ENCODE measurements around the gene TROAP.
A peak's percentile ranks its signal among the peaks of the same experiment; 100 is the strongest.
"Not testable (repeated sequence)": the region's sequence is repeated elsewhere in the genome, so short reads cannot be mapped to it uniquely, and the experiment has no call there.

The TROAP gene

DNA sequence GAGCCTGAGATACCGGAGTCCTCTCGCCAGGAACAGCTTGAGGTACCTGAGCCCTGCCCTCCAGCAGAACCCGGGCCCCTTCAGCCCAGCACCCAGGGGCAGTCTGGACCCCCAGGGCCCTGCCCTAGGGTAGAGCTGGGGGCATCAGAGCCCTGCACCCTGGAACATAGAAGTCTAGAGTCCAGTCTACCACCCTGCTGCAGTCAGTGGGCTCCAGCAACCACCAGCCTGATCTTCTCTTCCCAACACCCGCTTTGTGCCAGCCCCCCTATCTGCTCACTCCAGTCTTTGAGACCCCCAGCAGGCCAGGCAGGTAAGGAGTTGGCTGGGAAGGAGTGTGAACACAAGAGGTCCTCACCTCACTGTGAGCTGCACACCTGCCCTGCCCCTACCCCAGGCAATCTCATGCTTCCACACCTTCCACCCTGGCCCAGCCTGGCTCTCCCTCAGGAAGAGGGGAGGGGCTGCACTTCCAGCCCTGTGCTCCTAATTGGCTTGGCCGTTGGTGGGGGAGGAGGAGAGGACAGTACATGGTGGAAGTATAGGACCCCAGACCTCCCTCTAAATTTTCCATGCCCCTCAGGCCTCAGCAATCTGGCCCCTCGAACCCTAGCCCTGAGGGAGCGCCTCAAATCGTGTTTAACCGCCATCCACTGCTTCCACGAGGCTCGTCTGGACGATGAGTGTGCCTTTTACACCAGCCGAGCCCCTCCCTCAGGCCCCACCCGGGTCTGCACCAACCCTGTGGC lies 7.8 kb downstream of the TROAP start:
- ATAC-seq = no peak

DNA sequence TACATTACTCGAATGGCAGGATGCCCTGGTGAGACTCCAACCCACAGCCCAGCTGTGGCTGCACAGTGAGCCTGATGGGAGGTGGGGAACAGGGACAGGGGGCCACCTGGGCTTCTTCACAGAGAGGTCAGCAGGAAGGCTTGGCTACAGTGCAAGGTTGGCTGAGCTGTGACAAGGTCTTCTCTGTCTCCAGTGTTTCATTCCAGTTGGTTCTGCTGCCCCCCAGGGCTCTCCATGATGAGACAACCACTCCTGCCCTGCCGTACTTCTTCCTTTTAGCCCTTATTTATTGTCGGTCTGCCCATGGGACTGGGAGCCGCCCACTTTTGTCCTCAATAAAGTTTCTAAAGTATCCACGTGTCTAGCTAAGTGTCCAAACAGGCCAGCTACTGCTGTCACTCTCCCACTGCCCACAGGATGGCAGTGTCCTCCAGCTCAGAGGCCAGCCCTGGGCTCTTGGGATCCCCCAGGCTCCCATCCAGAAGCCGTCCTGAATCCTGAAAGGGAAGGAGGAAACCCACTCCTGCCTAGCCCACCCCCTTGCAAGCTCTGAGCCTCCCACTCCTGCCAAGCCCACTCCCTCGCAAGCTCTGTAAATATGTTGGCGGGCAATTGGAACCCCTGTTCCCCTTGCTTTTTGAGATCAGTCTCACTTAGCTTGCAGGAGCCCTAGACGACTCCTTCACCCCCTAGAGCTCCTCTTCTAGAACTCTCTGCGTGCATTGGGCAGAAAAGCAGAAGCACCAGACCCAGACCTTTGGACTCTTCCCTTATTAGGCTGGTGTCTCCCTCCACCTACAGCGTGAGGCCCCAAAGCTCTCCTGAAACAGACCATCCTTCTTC lies 8.5 kb downstream of the TROAP start:
- no peak for ATAC-seq

DNA sequence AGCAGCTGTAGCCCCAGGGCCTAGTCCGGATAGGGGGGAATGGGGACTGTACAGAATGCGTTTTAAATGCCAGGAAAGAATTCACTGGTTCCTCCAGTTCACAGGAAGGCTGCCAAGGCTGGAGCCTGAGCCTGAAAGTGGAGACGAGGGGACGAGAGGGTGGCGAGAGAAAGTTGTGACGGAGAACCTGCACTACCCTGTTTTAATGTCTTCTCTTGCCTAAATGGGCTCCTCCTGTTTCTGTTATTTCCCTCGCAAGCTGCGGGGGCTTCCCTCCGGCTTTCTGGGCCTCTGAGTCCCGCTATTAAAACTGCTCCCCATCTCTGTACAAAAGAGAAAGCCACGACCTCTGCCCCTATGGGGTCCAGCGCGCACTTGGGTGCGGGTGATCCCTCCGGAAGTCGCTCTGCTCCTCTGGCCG lies 9.4 kb downstream of the TROAP start:
- no peak for ATAC-seq

DNA sequence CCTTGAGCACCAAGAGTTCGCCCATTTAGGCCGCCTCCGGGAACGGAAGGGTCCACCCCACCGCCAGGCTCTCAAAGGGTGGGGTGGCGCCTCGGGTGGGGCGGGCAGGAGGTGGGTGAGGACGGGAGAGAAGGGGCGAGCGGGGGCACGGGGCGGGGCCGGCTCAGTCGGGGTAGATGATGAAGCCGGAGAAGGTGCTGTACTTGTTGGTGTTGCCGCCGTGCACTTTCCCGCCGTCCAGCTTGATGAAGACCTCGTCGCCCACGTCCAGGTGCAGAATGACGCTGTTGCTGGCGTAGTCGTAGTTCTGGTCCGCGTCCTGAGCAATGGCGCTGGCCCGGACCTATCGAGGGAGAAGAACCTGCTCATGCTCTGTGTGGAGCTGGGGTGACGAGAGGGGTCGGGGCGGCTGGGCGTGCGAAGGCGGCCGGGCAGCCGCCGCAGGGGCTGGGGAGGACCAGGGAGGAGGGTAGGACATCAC lies 9.9 kb downstream of the TROAP start:
- no peak for ATAC-seq

DNA sequence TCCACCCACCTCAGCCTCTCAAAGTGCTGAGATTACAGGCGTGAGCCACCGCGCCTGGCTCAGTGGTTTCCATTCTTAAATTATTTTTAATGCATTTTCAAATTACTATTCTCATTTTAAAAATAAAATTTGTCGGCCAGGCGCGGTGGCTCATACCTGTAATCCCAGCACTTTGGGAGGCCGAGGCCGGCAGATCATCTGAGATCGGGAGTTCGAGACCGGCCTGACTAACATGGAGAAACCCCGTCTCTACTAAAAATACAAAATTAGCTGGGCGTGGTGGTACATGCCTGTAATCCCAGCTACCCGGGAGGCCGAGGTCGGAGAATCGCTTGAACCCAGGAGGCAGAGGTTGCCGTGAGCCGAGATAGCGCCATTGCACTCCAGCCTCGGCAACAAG lies 10.7 kb downstream of the TROAP start:
- ATAC-seq = not testable (repeated sequence)

DNA sequence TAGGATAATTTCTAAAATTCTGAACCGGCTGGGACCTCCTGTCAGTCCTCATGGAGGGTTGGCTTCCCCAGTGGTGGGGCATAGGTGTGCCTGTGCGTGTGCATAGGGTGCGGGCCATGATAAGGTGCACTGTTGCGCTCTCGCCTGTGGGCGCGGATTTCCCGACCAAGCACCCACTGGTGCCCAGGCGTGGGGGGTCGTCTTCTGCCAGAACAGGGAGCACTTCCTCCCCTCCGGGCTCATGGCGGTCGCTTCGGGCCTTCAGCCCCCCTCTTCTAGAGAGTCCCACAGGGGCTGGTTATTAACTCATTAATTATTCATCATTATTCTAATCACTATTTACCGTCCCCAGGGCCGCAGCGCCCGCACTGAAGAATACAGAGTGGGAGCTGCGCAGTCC lies 11.2 kb downstream of the TROAP start:
- no peak for ATAC-seq

DNA sequence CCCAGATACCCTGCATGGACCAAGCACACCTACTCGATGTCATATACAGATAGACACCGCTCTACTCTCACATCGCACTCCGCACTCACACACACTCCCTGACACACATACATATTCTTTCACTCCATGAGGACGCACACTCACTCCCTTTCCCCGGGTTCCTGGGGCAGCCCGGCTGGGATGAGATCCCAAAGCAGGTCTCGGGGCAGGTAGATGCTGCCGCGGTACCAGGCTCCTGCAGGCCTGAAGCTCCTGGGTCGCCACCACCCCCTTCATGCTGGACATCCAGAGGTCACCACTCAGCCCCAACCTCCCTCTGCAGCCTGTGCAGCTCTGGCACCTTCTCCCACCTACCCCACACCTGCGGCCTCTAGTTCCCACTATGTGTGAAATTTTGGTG lies 11.6 kb downstream of the TROAP start:
- no peak for ATAC-seq

DNA sequence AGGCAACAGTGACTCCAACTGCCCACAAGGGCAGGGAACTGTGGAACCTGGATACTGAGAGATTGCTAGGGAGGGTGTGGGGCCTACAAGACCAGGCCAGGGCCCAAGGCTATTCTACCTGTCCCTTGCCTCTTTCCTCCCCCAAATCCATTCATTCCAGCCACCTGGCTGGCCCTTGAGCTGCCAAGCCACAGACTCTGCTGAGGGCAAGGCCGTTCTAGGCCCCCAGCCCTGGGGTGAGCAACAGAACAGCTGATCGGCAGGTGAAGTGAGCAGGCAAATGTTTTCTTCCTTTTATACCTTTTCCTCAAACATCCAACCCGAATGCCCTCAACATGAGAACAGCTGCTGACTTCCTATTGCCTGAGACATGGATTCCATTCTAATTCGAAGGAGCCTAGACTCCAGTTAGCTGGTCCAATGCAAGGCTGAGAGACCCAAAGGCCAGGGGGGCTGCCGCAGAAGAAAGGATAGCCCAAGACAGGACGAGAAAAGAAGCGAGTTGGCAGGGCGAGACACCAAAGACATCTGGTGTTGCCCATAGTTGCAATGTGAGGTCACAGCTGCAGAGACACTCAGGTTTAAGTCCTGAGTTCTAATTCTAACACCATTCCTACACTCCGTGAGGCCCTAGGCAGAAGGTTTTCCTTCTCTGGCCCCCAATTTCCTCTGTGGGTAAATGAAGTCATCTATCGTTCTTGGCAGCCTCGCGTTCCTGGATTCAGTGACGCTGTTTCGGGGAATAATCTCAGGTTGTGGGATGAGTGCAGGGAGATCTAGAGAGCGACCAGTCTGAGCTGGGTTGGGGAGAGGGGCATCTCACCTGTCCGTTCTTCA lies 12.3 kb downstream of the TROAP start:
- no peak for ATAC-seq

DNA sequence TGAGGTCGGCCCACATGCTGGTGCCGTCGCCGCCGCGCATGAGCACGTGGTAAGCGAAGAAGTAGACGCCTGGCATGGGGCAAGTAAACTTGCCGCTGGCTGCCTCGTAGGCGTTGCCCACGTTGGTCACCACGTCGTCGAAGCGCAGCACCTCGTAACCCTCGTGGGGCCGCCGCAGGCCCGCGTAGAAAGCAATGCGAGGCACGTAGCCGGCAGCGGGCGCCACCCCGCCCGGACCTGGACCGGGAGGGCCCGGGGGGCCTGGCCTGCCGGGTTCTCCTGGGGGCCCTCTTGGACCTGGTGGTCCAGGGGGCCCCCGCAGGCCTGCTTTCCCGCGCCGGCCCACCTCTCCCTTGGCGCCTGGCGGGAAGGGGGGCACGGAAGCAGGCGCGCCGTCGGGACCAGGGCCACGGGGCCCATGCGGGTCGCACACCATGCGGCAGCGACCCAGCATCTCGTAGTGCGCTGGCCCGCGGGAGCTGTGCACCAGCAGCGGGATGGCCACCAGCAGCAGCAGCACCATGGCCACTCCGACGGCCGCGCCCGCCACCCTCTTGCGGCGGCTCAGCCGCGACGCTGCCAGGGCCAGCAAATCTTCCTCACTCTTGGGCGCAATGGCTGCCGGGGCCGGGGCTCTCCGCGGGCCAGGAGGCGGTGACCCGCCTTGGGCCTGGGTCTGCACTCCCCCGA lies 13.0 kb downstream of the TROAP start:
- no peak for ATAC-seq

DNA sequence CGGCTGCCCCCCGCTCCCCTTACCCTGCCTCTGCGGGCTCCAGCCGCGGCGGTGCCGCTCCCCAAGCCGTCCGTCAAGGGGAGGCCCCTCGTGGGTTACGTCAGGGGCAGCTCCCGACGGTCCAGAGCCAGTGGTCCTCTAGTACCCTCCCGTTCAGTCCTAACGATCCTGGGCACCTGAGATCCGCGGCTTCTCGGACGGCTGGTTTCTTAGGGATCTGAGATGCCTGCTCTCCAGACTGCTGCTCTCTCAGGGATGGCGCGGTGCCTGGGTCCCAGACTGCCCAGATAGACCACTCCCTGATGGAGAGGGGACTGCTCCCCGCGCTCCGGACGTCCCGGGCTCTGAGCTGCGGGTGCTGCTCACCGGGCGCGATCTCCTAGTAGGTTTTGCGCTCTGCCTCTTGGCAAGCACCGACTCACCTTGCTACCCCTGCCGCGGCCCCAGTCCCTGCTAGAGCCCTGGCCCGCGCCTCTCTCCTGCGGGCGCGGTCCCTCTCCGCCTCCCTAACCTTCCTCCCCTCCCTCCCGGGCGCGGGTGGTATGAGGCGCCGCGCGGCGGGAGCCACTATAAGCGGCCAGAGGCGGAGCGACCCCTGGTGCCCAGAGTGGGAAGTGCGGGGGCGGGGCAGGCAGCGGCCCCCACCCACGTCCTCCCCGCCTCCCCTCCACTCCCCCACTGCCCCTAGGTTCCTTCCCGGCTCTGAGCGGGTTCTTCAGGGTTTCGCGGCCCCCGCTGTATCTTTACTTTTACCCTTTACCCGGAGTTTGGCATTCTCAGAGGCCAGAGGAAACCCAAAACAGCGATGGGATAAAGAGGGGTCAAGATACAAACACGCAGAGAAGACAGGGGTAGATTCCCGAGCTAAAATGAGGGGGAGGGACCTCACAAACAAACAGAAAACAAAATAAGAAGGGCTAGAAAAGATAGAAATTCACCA lies 13.9 kb downstream of the TROAP start, which contains the start of gene C1QL4:
TSS of gene C1QL4 (minus strand) at position 544 of the 940 bp plus-strand sequence. CDS start 711 bp downstream, outside the sequence.
- peak; percentile 81 to 82 for ATAC-seq

DNA sequence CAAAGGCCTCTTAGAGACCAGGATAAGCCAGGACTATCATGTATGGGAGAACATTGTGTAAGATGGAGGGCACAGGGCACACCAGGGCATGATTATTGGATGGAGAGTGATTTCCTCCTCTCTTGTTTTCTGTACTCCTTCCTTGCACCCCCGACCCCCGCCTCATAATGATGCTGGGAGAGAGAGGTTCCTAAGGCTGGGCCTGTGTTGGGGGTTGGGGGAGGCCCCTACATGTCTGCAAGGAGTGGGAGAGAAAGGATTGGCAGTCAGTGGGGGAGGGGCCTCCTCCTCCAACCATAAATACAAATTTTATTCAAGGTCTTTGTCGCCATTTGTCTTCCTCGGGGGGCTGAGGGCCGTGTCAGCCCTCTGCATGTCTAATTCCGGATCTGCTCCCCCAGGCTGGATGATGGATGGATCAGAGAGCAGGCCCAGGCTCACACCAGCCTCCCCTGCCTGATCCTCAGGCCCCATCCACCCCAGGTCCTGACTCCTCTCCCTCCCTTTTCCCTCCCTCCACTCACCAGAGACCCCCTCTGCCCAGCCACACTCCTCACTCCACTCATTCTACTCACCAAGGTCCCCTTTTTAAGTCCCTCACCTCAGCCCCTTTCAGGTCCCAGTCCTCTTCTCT lies 15.9 kb downstream of the TROAP start:
- ATAC-seq = no peak

DNA sequence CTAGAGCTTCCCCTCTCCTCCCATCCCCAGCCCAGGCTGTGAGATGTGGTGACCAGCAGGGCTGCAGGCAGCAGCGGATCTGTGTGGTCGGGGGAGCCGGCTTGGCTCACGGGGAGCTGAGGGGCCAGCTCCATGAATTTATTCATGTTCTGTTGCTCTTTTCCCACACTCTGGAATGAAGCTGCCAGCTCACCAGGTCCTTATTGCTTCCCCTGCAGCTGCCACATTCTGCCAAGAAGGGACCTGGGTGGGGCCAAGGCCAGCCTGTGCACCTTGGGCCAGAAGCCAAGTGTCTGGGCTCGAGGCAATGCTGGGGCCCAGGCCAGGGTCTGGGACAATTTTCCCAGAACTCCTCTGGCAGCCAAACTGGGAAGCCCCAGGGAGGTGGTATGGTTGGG lies 16.4 kb downstream of the TROAP start:
- ATAC-seq = no peak

DNA sequence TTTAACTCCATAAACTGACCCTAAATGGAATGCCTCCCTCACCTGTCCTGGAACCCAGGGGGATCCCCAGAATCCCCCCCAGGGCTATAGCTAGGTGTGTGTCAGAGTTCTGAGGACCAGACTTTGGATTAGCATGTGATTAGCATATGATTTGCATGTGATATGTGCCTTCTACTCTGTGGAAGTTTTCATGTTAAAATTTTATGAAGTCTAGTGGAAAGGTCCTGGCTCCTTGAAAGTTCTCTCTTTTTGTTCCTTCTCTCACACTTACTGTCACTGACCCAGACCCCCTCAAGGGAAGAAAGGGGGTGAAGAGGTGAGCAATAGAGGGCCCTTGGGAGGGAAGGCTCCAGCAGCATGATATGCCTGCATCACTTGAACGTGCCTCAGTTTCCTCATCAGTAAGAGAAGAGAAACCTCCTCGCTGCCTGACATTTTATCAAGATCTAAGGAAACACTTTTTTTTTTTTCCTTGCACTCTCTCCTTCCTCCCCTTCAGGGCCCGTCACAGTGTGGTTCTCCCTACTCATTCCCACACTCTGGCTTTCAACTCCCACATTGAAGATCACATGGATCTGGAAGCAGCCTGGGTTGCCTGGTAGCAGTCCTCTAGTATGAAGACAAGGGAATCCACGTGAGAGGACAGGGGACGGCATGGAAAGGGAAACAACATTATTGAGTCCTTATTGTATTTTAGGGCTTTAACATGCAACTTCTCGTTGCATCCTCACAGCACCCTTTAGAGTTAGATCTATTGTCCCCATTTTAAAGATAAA lies 17.2 kb downstream of the TROAP start:
- ATAC-seq = no peak

DNA sequence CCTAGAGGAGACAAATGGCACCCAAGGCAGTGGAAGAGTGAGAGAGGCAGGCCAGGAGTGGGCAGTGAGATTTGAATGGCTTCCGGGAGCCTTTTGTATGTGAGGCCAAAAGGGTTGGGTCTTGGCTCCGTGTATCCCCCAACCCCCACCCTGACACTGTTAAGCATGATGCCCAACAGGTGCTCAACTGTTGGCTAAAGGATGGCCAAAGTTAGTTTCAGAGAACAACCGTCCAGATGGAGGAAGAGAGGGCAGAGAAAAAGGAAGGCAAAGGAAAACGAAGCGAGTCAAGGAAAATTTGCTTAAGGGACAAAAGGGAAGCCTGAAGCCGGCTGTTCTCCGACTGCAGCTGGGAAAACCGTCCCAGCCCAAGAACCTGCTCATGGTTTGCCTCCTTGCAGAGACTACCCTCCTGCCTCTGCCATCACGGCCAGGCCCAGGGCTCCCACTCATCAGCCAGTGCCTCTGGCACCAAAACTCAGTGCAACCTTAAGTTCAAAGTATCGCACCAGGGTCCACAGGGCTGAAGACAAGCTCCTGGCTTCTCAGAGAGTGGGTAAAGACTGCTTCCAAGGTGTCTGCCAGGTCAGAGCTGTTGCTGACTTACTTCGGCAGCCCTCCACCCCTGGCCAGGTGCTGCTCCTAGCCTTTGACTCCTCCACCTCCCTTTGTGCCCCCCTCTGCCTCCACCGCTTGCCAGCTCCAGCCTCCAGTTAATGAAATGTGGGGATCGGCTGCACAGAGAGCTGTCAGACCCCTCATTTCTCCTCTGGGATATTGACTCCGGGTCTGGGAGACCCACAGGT lies 18.1 kb downstream of the TROAP start:
- no peak for ATAC-seq

DNA sequence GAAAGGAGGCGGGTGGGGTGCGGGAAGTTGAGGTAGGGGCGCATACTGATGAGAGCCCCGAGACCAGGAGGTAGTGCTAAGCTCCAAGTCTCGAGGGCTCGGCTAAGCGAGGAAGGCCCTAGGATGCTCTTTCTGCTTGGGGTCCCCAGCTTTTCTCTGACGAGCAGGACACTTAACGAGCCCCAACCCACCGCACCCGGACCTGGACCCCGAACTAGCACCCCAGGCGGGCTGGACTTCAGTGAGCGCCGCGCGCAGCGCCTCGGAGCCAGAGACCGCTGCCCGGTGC lies 18.7 kb downstream of the TROAP start:
- ATAC-seq = no peak

DNA sequence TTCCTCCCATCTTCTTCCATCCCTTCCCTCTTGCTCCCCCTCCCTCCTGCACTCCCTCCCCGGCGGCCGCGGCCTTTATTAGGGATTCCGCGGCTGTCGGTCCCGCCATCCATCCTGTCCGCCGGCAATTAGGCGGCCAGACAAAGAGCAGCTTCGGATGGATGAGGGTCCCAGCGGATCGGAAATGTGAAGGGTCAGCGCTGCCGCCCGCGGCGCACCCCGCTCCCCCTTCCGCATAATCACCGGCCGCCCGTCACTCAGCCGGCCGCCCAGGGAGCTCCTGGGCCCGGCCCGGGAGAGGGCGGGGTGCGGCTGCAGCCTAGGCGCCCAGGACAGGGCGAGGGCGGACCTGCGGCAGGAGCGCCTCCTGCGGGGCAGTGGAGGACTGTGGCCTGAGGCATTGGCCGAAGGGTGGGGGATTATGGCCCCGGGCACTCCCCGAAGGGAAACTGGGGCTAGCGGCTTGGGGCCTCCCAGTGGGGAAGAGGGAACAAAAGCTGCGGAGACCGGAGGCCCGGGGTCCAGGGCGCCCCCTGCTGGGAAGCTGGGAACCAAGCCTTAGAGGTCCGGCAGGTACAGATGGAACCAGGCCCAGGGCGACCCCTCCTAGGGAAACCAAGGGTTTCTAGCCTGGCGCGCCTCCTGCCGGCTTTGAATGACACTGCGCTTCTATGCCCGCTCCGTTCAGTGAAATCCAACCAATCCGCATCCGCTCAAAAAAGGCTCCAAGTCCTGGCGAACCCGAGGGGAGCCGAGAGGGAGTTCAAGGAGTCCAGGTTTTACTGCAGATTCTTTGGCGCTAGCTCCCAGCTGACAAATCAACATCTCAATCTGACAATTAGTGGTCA lies 19.2 kb downstream of the TROAP start:
- ATAC-seq = peak; percentile 61 to 71

DNA sequence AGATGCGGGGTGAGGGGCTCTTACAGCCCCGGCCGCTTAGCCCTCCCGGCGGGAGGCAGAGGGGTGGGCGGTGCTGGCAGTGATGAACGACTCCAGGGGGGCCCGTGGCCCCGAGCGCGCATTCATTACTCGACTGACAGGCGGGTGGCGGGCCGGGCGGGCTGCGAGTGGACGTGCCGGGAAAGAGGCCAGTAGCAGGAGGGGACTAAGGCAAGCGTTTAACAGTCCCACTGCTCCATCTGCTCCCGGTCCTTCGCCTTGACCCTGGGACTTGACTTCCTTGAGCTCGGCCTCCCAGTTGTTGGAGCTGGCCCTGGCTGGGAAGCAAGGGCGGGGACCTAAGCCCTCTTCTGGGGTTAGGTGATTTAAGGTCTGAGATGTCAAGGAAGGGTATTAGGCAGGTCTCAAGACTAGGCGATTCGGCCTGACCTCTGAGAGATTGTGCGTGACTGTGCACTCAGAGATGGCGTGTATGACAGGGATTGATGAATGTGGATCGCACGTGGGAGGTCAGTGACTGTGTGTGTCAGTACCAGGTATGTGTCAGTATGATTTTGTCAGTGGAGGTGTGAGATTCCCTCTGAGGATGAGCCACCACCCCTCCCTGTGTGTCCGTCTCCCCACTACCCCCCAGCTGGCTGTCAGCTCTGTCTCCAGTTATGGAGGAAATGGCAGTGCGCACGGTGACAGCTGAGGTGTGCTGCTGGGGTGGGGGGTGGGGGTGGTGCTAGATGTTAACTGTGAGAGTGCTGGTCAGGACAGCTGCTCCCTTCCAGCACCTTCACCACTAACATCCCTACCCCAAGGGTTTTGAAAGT lies 20.1 kb downstream of the TROAP start:
- peak; percentile 76 to 79 for ATAC-seq
